ENCODE results near the gene CDCP2.

Gene CDCP2

GRCh38 chr1:54115520-54115919 lies 37.3 kb downstream of the CDCP2 start:
- H3K36me3 ChIP-seq (ENCODE audit: insufficient read depth, low read length): no peaks in the 10 kb centered on the region
- TF ChIP-seq EZH2 (IDR thresholded peaks at IDR 0.05; ENCODE audit: borderline replicate concordance, low read length) (no peak), CTCF (IDR thresholded peaks at IDR 0.05; ENCODE audit: low read length) (no peak)
- H3K9me3 ChIP-seq (ENCODE audit: low read length): no peaks in the 10 kb centered on the region
- no peak overlapping the region for H2AFZ ChIP-seq (ENCODE audit: low read length)
- H3K4me1 ChIP-seq (ENCODE audit: insufficient read depth, low read length, severe bottlenecking): no peaks in the 10 kb centered on the region
- H3K9me2 ChIP-seq (ENCODE audit: low read depth, low read length): no peaks in the 10 kb centered on the region
- H3K9ac ChIP-seq (ENCODE audit: low read length): no peak overlapping the region
- H3K4me2 ChIP-seq (ENCODE audit: low read length): no peak overlapping the region
- H3K27ac ChIP-seq (ENCODE audit: low read depth, low read length, poor library complexity, severe bottlenecking): no peak overlapping the region
- no peaks in the 10 kb centered on the region for H4K20me1 ChIP-seq (ENCODE audit: insufficient read depth, low read length)
- peaks cover 10% of the 10 kb centered on the region for H3K27me3 ChIP-seq (ENCODE audit: insufficient read depth, low read length)
- no peaks in the 10 kb centered on the region for H3F3A ChIP-seq (ENCODE audit: insufficient read depth, low read length)
- H3K4me3 ChIP-seq (ENCODE audit: low read depth, low read length, poor library complexity, severe bottlenecking): no peak overlapping the region
- H3K79me2 ChIP-seq (ENCODE audit: insufficient read depth, low read length): no peaks in the 10 kb centered on the region

- Histone ChIP-seq H3K79me2 (ENCODE audit: insufficient read depth, low read length) (no peaks in the 10 kb centered on the region), H4K20me1 (ENCODE audit: insufficient read depth, low read length) (no peaks in the 10 kb centered on the region), H3K27me3 (ENCODE audit: insufficient read depth, low read length) (peaks cover 6% of the 10 kb centered on the region), H3K9me2 (ENCODE audit: low read depth, low read length) (no peaks in the 10 kb centered on the region), H2AFZ (ENCODE audit: low read length) (no peak overlapping the region), H3K27ac (ENCODE audit: low read depth, low read length, poor library complexity, severe bottlenecking) (no peak overlapping the region), H3K4me2 (ENCODE audit: low read length) (no peak overlapping the region), H3K9ac (ENCODE audit: low read length) (no peak overlapping the region), H3F3A (ENCODE audit: insufficient read depth, low read length) (no peaks in the 10 kb centered on the region), H3K4me3 (ENCODE audit: low read depth, low read length, poor library complexity, severe bottlenecking) (no peak overlapping the region), H3K36me3 (ENCODE audit: insufficient read depth, low read length) (no peaks in the 10 kb centered on the region), H3K9me3 (ENCODE audit: low read length) (no peaks in the 10 kb centered on the region), H3K4me1 (ENCODE audit: insufficient read depth, low read length, severe bottlenecking) (no peaks in the 10 kb centered on the region)
- no peak for TF ChIP-seq EZH2 (IDR thresholded peaks at IDR 0.05; ENCODE audit: borderline replicate concordance, low read length)
- no peak for TF ChIP-seq CTCF (IDR thresholded peaks at IDR 0.05; ENCODE audit: low read length)
Measured at GRCh38 chr1:54114955-54115354, 37.8 kb downstream of the CDCP2 start.

GRCh38 chr1:54114001-54114400 lies 38.8 kb downstream of the CDCP2 start:
- H4K20me1 ChIP-seq (ENCODE audit: insufficient read depth, low read length): no peaks in the 10 kb centered on the region
- no peaks in the 10 kb centered on the region for H3K79me2 ChIP-seq (ENCODE audit: insufficient read depth, low read length)
- no peaks in the 10 kb centered on the region for H3K36me3 ChIP-seq (ENCODE audit: insufficient read depth, low read length)
- TF ChIP-seq EZH2 (IDR thresholded peaks at IDR 0.05; ENCODE audit: borderline replicate concordance, low read length): no peak
- no peak for TF ChIP-seq CTCF (IDR thresholded peaks at IDR 0.05; ENCODE audit: low read length)
- H3K9me3 ChIP-seq (ENCODE audit: low read length): no peaks in the 10 kb centered on the region
- H3K4me1 ChIP-seq (ENCODE audit: insufficient read depth, low read length, severe bottlenecking): no peaks in the 10 kb centered on the region
- no peak overlapping the region for H3K4me2 ChIP-seq (ENCODE audit: low read length)
- peaks cover 6% of the 10 kb centered on the region; the same call in 1 of the 2 replicates for H3K27me3 ChIP-seq (ENCODE audit: insufficient read depth, low read length)
- H3K9ac ChIP-seq (ENCODE audit: low read length): no peak overlapping the region
- H3K4me3 ChIP-seq (ENCODE audit: low read depth, low read length, poor library complexity, severe bottlenecking): no peak overlapping the region
- no peaks in the 10 kb centered on the region for H3K9me2 ChIP-seq (ENCODE audit: low read depth, low read length)
- no peak overlapping the region for H3K27ac ChIP-seq (ENCODE audit: low read depth, low read length, poor library complexity, severe bottlenecking)
- H2AFZ ChIP-seq (ENCODE audit: low read length): no peak overlapping the region
- H3F3A ChIP-seq (ENCODE audit: insufficient read depth, low read length): no peaks in the 10 kb centered on the region
